Upper lobe of left lung (tissue), 4 donors: Measurements from ENCODE around the gene FBXL7.

Source experiments
- POLR2A ChIP-seq, 4 donors: fragments of 450-650 bp; IDR thresholded peaks; one replicate each; pipeline ENCODE4 v1.5.1; 2016 to 2017; ENCODE audit warnings: antibody characterized with exemption in 4 of 4, mild to moderate bottlenecking in 2 of 4
- POLR2AphosphoS5 ChIP-seq, 2 donors: sonication (generic); formaldehyde crosslinking; IDR thresholded peaks; one replicate each; pipeline ENCODE4 v1.5.1; 2017; ENCODE audit warnings: antibody characterized with exemption in 2 of 2
- TF ChIP-seq, protein P1 (sequence below), 6 experiments: fragments of 450-650 bp in 4 of 6; fragments of 200-600 bp in 2 of 6; sonication (generic) in 2 of 6; IDR thresholded peaks; one replicate each; pipeline ENCODE4 v1.5.1; 2016 to 2019; ENCODE audit warnings: antibody characterized with exemption in 6 of 6

DNA sequence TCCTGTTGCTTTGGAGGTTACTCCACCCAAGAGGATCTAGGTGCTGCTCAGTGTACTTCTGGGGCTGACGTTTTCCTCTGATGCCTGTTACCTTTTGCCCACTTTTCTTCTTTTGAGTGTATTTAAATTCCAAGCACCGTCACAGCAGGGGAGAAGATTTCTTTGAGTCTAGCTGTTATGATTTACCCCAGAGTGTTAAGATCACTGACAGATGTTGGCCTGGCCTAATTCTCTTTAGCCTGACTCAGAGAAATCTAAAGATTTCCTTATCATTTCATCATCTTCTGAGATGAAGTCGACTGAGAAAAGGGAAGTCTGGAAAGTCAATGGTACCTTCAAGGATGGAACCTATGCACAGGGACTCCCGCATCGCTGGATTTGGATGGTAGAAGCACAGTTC lies 191.5 kb downstream of the FBXL7 start:
- TF ChIP-seq POLR2AphosphoS5 (IDR thresholded peaks at IDR 0.05) (no peak), POLR2A (IDR thresholded peaks at IDR 0.05) (no peak)
- TF ChIP-seq, protein P1, sequence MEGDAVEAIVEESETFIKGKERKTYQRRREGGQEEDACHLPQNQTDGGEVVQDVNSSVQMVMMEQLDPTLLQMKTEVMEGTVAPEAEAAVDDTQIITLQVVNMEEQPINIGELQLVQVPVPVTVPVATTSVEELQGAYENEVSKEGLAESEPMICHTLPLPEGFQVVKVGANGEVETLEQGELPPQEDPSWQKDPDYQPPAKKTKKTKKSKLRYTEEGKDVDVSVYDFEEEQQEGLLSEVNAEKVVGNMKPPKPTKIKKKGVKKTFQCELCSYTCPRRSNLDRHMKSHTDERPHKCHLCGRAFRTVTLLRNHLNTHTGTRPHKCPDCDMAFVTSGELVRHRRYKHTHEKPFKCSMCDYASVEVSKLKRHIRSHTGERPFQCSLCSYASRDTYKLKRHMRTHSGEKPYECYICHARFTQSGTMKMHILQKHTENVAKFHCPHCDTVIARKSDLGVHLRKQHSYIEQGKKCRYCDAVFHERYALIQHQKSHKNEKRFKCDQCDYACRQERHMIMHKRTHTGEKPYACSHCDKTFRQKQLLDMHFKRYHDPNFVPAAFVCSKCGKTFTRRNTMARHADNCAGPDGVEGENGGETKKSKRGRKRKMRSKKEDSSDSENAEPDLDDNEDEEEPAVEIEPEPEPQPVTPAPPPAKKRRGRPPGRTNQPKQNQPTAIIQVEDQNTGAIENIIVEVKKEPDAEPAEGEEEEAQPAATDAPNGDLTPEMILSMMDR (IDR thresholded peaks at IDR 0.05): no peak
